HG02981 (cell line): Measurements from ENCODE around the gene CPB2.

ENCODE experiments used
- ATAC-seq: cut with Tn5 transposase; IDR thresholded peaks from one replicate; pipeline ENCODE4 v1.9.1; 2021; ENCODE audit warnings: mild to moderate bottlenecking, moderate library complexity; ENCODE audit not compliant: unreplicated experiment

The CPB2 gene

DNA sequence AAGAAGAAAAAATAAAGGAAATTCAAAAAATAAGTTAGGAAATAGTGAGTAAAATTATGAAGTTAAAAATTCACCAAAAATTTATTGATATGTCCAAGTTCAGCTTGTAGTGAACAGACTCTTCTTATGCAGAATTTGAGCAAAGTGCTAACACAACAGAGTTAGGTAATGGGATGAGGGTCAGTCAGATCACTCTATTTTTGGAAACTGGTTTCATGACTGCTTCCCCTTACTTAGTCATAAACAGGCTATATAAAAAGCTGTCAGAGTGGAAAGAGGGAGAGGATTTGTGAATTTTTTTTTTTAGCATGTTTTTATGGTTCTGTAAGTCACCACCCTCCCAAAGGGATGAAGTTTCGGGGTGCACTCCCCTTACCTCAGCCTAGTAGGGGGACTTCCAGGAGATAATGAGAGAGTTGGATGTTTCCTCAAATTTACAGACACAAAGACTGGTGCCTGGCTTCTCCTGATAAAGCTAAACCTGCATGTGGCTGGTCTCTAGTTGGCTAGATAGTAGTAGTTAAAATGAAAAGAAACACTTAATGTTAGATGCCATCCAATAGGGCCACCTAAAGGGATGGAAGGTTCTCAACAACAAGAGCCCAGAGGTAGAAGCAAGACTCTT lies 4.5 kb downstream of the CPB2 start:
- ATAC-seq: no peak

DNA sequence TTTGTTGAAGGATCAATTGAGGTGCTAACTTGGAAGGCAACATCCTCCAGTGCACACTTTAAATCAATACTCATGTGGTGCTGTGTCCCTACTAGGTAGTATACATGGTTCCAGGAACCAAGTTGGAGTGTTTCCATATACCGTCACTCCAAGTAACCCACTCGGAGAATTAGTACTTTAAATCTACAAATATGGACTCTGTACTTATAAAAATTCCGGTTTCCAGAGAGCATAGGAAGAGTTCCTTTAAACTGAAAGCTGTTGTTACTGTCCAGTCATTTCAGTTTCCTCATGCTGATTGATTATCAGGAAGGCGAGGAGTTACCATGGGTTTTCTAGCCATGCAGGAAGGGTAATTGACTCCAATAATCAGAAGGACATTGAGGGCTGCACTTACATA lies 7.2 kb downstream of the CPB2 start:
- ATAC-seq: no peak

DNA sequence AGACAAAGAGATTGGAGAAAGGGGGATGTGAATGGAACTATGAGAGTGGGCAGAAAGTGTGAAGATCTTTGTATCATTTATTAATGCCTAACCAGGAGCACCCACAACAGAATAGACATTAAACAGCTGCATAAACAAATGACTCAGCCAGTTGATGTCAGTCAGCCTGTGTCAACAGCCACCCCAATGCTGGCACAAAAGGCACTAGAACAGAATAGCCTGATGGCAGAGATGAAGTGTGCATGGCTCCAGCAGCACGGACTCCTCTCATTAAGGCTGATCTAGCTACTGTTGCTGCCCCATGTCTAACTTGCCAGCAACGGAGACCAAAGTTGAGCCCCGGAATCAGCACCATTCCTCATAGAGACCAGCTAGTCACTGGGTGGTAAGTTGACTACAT lies 7.8 kb downstream of the CPB2 start:
- ATAC-seq: no peak

DNA sequence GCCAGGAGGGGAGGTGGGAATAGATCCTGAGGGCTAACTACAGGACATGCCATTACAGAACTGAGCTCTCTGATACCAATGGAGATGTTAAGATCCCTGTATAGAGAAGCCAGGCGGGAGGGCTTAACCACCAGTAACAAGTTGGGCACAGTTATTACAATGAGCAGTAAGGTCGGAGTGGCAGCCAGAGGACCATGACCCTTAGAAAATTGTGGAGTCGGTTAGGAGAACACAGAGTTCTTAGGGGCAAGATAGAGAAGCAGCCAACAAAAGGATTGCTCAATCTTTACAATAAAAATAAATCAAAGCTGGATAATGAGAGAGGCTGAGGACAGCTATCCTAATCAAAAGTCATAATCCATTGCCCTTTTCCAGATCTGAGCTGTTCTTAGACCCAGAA lies 10.4 kb downstream of the CPB2 start:
- no peak for ATAC-seq

DNA sequence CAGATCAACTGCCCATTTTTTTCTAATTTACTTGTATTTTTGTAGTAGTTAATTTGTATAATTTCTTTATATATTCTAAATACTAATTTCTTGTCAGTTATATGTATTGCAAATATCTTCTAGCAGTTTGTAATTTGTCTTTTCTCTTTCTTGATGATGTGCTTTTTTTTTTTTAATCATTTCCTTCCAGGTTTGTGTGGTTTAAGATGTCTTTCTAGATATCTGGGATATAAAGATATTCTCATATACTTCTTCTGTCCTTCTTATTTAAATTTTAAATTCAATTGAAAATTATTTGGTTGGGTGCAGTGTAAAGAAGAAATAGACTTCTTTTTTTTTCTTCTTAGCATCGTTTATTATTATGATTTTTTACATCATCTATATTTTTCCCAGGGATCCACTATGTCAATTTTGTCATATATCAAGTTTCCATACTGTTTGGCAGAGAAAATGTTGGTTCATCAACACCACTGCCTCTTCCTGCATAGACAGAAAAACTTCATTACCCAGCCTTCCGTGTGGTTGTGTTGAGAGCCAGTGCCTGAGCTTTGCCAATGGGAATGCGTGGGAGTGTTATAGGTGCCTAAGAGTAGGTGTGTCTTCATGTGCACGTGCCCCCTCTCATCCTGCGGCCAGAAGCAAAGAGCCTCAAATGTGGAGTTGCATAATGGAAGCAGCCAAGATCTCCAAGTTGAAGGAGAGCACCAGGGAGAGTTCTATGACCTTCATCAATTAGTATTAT lies 15.8 kb downstream of the CPB2 start:
- no peak for ATAC-seq

DNA sequence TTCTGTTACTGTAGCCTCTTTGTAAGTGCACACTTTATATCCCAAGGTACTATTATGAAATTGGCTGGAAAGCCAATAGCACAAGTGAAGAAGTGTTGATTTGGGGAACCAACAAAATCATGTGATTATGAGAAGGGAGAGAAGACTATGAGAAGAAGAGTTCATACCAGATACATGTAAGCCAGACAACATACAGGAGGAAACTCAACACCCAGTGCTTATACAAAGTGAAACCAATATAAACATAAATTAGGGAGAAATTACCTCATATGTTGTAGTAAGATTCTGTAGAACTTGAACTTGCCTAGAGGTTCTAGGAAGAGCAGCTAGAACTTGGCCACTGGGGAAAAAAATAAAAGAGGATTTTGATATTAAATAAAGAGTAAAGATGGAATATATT lies 17.4 kb downstream of the CPB2 start:
- ATAC-seq: no peak

DNA sequence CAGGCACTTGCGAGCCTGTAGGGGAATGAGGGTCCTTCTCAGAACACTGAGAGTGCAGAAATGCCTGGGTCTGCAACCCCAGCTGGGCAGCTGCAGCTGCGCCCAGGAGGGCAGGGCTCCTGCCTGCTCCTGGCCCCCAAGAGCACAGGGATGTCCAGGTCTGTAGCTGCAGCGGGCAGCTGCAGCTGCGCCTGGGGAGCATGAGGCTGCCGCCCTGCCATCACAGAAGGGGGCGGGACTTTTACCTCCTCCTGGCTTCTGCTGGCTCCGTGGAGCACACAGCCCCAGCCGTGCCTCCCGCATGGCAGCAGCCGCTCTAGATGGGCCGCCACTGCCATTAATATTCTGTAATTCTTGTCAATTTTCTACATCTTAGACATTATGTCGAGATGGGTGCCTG lies 17.8 kb downstream of the CPB2 start:
- ATAC-seq: no peak

DNA sequence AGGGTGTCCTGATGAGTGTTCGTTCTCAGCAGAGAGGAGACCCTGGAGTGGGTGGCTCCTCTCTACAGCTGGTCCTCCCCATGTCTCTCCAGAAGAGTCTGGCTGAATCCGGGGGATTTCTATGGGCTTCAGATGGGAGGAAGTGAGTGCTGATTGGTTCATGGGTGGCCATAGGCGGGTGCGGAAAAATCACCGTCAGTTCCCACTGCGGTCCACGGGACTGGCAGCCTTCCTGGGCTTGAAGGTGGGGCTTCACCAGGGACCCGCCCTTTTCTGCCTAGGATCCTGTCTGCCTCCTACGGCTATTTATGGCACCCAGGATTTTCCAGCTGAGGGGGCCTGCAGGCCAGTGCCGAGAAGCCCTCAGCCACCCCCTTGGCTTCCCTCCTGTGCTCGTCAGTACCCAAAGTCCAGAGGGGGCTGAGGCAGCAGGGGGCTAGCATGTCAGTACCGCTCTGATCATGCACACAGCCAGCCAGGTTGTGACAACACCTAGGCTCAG lies 18.4 kb downstream of the CPB2 start:
- ATAC-seq: no peak

DNA sequence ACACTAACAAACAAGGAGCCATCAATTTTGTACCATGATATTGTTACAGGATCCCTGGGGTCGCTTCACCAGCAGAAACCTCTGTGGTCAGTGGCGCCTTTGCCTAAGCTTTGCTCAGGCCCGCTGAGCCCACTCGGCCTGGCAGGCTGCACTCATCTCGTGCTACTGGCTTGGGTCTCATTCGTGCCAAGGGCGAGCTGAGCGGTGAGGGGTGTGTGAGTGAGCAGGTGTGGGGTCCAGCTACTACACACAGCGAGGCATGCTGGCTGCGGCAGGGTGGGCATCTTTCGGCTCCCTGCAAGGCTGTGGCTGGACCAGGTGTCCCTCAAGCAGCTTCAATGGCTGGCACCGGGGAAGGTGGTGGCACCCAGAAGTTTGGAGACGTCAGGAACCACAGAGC lies 19.1 kb downstream of the CPB2 start:
- ATAC-seq: no peak

DNA sequence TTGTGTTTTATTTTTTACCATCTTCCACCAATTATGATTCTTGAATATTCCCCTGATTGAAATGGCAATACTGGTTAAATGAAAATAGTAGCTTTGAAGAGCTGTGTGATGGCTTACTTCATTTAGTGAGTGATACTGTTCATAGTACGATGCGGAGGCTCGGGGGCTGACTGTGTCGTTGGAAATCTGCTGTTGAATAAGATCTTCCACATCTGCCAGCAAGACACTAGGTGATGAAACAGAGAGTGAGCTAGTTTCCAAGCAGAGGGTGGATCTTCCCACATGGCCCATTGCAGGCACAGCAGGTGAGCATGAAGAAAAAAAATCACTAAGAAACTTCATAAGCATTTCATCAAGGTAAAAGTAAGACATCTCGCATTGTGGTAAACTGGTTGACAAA lies 22.5 kb downstream of the CPB2 start:
- no peak for ATAC-seq

DNA sequence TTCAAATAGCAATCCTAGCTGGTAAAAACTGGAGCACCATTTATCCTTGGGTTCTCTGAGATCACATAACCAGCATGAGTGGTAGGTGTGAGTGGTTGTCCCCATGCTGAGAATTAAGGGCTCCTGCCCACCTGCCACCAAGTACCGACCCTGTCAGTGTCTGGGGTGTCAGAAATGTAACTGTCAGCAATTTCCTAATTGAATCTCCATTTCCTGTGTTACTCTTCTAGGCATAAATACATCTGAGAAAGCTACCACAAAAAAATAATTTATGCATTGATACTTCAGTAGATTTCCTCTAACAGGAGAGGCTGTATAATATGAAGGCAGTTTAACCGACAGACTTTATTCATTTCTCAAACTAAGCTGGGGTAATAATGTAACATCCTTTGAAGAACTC lies 25.1 kb downstream of the CPB2 start:
- ATAC-seq: no peak

DNA sequence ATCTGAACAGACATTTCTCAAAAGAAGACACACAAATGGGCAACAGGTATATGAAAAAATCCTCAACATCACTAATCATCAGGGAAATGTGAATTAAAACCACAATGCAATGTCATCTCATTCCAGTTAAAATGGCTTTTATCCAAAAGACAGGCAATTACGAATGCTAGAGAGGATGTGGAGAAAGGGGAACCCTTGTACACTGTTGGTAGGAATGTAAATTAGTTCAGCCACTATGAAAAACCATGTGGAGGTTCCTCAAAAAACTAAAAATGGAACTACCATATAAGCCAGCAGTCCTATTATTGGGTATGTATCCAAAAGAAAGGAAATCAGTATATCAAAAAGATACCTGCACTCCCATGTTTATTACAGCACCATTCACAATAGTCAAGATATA lies 27.6 kb downstream of the CPB2 start:
- no peak for ATAC-seq

DNA sequence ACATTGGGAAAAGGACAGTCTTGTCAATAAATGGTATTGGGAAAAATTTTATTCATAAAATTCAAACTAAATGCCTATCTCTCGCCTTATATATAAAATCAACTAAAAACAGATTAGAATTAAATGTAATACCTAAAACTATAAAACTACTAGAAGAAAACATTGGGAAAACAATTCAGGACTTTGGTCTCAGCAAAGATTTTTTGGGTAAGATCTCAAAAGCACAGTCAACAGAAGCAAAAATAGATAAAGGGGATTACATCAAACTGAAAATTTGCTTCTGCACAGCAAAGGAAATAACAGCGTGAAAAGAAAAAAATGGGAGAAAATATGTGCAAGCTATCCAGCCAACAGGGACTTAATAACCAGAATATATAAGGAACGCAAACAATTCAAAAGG lies 28.0 kb downstream of the CPB2 start:
- ATAC-seq: no peak

DNA sequence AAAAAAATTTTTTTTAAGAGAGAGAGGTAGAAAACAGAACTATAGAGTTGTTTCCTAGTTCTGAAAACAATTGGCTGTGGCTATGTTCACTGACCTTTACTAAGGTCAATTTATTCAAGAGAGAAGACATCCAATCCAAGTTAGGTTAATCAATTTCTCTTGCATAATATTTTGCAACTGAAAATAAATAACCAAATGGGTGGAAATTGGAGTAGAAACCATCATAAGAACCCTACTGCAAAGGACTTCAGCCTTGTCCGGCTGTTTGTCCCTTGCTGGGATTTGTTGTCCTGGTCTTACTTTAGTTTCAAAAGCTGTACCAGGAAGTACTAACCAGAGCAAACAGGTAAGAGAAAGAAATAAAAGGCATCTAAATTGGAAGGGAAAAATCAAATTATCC lies 29.0 kb downstream of the CPB2 start:
- no peak for ATAC-seq

DNA sequence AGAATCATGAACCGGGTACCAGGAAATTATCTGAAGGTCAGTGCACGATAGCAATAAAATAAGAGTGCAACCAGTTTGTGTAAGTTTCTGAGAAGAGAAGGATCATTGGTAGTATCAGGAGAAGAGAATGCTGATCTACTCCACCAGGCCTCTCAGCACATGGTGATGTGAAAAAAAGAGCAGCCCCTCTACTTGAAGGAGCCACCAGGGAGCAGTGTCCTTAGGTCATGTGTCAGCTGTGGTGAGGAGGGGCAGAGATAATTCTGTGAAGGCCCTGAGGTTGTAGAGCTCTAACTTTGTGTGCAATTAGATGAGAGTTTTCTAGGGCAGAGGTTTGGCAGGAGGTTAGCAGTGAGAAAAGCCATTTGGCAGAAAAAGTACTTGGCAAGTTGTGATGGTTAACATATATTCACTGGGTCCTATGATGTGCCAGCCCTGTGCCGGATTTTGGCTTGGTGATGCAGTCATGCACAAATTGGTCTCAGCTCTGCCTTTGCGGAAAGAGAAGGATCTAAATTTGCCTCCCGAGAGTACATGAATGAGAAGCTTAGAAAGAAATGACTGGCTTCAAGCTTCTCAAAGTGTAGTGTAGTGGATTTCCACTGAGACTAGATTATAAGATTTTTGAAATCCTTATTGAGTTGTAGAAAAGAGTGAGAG lies 33.1 kb downstream of the CPB2 start:
- peak; percentile 82 for ATAC-seq

DNA sequence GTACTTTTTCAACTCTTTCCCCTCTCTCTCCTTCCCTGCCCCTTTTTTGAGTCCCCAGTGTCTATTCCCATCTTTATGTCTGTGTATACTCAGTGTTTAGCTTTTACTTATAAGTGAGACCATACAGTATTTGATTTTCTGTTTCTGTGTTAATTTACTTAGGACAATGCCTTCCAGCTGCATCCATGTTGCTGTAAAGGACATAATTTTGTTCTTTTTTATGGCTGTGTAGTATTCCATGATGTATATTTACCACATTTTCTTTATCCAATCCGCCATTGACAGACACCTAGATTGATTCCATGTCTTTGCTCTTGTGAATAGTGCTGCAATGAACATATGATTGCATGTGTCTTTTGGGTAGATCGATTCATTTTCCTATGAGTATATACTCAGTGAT lies 41.5 kb downstream of the CPB2 start:
- ATAC-seq: no peak

DNA sequence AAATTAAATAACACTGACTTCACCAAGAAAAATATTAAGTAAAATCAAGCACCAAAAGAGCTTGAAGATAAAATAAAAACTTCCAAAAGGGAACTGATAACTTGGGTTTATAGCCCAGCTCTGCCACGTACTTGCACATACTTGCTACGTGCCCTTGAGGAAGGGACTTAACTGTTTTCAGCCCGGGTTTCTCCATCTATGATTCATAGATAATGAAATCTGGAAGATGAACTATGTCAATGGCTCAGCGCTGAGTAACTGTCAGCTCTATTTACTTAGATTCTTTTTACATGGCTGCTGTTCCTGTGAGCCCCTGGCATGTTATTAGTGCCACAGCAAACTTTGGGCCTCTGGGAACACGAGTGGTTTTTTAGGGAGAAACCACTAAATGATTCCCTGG lies 42.6 kb downstream of the CPB2 start:
- no peak for ATAC-seq

DNA sequence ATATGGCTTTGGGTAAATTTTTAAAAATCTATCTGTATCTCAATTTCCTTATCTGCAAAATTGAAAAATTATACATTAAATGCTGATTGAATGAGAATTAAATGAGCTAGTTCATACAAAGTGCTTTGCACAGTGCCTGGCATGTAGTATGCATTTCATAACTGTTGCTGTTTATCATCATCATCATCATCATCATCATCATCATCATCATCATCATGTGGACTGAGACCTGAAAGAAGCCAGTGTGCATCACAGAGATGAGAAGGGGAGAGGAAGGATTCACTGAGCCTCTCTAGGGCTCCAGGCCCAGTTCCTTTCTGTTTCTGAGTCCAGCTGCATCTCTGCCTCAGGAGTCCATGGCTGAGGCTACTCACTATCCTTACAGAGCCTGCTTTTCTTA lies 45.4 kb downstream of the CPB2 start:
- ATAC-seq: no peak

DNA sequence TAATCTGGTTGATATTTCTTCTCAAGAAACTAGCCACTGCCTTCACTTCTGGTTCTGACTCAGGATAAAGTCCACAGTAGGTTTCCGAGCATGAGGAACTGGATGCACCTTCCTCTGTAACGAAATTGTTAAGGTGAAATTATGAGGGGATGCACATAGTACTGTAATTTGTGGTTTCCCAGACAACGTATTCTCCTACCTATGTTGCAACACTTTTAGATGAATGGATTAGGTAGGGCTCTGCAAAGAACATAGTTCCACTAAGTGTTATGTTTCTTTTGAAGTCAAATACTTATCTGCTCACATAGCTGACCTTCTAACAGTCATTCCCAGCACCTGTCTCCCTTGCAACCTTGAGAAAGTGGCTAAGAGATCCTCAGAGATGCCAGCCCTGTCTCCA lies 46.6 kb downstream of the CPB2 start:
- ATAC-seq: no peak

DNA sequence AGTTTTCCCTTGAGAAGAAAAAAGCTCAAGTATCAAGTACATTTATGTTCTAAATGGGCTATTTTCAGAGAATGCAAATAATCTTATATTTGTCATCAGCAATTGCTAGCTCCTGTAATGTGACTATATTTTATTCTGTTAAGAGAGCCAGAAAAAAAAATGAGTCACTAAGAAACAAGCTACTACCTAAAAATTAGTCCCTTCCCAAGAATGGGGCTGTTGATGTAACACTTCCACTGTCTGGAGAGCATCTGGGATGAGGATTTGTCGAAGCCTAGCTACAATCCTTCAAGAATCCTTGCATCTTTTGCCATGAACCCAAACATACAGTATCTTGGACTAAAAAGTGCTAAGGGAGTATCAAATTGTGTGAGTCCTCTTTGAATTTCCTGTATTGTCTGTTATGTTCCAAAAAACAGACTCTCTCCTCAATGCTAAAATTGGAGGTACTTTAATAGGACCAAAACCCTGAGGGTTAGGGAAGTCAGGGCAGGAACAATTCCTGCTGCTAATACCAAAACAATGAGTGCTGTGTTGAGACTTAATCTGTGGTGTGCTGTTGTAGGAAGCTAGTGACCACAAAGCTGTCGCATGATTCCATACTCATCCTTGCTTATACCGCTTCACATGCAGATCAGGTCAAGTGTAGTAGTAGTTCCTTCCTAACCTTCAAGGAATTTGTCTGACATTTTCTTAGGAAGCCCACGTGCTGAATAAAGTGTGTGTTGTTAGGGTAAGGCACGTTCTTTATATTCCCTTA lies 47.4 kb downstream of the CPB2 start:
- no peak for ATAC-seq

DNA sequence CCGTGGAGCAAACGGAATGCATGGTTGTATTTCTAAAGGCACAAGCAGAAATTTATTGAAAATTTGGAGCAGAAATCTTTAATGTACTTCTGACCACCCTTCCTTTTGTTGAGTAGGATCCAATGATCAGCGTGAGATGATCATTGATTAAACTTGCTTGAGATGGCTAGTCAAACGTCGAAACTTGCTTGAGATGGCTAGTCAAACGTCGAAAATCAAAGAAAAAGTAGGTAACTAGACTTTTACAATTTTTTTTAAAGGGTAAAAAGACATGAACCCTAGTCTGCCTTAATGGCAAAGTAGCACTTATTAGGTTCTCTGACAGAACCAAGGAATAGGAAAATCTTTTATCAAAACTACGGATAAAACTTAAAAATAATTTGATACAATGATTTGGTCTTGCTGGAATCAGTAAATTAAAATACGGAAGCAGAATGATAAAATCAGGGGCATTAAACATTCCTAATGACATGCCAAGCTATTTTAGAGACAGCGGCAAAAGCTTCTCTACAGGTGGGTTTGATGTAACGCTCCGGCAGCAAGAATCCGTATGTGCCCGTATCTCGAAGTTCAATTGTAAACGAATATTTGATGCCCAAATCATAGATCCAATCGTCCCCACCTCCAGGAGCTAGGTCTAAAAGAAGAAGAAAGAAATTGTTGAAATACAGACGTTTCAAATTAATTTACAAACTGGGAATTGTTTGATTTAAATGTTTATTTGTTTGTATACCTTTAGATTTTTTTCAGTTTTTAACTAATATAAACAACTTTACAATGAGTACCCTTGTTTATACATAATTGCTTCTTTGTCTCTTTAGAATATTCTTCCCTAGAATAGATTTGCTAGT lies 51.4 kb downstream of the CPB2 start:
- ATAC-seq: no peak
